Transverse colon (tissue), 4 donors: ENCODE measurements around the gene C6orf62. TPM values are rescaled to one million over a fixed set of nuclear protein-coding genes. Genes with fewer than 3 reads are reported as not detected.
"Not testable (repeated sequence)": the region's sequence is repeated elsewhere in the genome, so short reads cannot be mapped to it uniquely, and the experiment has no call there.

Experiments used
- DNase-seq: peaks from one replicate; pipeline ENCODE4 v3.0.0-alpha.2; 2019
- H3K27ac ChIP-seq, 4 donors: fragments of 200-600 bp; sonication (generic); 2 replicates each; pipeline ENCODE4 v1.5.1; 2016 to 2018; ENCODE audit warnings: inconsistent platforms in 4 of 4
- H3K27me3 ChIP-seq: fragments of 200-600 bp; sonication (generic); 2 replicates; pipeline ENCODE4 v1.5.1; 2017; ENCODE audit warnings: inconsistent platforms
- H3K36me3 ChIP-seq, 4 donors: fragments of 200-600 bp; sonication (generic); 2 replicates each; pipeline ENCODE4 v1.5.1; 2017 to 2019; ENCODE audit warnings: inconsistent platforms in 4 of 4
- H3K4me1 ChIP-seq, 4 donors: fragments of 200-600 bp; sonication (generic); 2 replicates each; pipeline ENCODE4 v1.5.1; 2017 to 2020; ENCODE audit warnings: inconsistent platforms in 4 of 4
- H3K4me3 ChIP-seq, 4 donors: fragments of 200-600 bp; sonication (generic); 1 replicate in 1 of 4; 2 replicates in 3 of 4; pipeline versions ENCODE4 v1.5.1 to v1.6.1; 2017 to 2019; ENCODE audit warnings: inconsistent platforms in 4 of 4
- H3K9me3 ChIP-seq, 2 donors: fragments of 200-600 bp; sonication (generic); 2 replicates each; pipeline ENCODE4 v1.5.1; 2017 to 2019; ENCODE audit warnings: inconsistent platforms in 2 of 2
- EP300 ChIP-seq: sonication (generic); formaldehyde crosslinking; IDR thresholded peaks from one replicate; pipeline ENCODE4 v1.6.1; 2017; ENCODE audit warnings: antibody characterized with exemption, low read depth
- POLR2A ChIP-seq: fragments of 450-650 bp; IDR thresholded peaks from one replicate; pipeline ENCODE4 v1.6.1; 2016; ENCODE audit warnings: antibody characterized with exemption, mild to moderate bottlenecking, moderate library complexity
- POLR2AphosphoS5 ChIP-seq, 3 donors: sonication (generic); formaldehyde crosslinking; IDR thresholded peaks; one replicate each; pipeline ENCODE4 v1.6.1; 2016; ENCODE audit warnings: antibody characterized with exemption in 3 of 3
- WGBS, 2 donors: methylation state at CpG; one replicate each; pipeline ENCODE4 v1.1.5; 2018; ENCODE audit warnings: low coverage in 1 of 2; 5-methylcytosine and 5-hydroxymethylcytosine counted together
- in situ Hi-C, 4 donors: fragments of 200-750 bp; cut with MboI; loops; one replicate each; pipeline versions ENCODE4 v1.15.0 to v1.15.1; 2017; ENCODE audit warnings: low sequenced_read_pairs in 3 of 4, low pct_ligation_motif_present in 1 of 4, low pct_unique_long_range_greater_than_20kb in 1 of 4
- intact Hi-C: fragments of 100-400 bp; cut with DNase I; formaldehyde crosslinking; loops from one replicate; pipeline ENCODE4 v1.15.1; 2023; ENCODE audit warnings: low total_unique reads
- total RNA-seq, 4 donors: library from RNA; depleted of rRNA; stranded (reverse); fragments of >200 nt; gene quantifications; one replicate each; pipeline ENCODE4 v1.1.0, GENCODE V29; 2016
- TF ChIP-seq, protein P1 (sequence below), 5 experiments: fragments of 200-600 bp in 3 of 5; fragments of 450-650 bp in 2 of 5; sonication (generic) in 3 of 5; IDR thresholded peaks; 1 replicate in 2 of 5; 2 replicates in 3 of 5; pipeline ENCODE4 v1.5.1; 2016 to 2017; ENCODE audit warnings: antibody characterized with exemption in 5 of 5, inconsistent platforms in 3 of 5, mild to moderate bottlenecking in 2 of 5, moderate library complexity in 1 of 5

The C6orf62 gene
- total RNA-seq, 4 donors from 2014 or later, result 29.9 to 64.3 (median 40.9) TPM

DNA sequence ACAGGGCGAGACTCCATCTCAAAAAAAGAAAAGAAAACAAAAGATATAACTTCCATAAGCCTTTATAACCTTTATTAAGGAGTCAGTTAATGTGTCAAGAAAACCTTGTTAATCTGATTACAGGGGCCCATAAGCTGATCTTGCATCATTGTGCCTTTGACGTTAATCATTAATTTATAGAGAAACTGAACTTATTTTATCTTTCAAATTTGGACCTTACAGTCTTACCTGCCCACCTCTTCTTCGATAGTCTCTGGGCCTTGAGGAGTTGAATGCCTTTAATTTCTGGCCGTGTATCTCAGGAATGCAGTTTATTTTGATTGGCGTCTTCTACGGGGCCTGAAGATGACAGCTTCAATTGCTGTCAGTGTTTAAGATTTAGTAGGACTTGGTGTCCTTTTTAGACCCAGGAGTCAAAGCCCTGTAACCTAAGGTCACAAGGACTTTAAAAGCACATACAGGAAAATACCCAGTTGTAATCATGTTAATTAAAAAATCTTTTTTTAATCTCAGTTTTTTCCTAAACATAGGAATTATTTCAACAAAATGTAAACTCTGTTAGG, 46.3 kb downstream of the C6orf62 start:
- TF ChIP-seq POLR2A (no peak), EP300 (no peak), POLR2AphosphoS5 (IDR thresholded peaks at IDR 0.05) (no peak)
- TF ChIP-seq, protein P1, sequence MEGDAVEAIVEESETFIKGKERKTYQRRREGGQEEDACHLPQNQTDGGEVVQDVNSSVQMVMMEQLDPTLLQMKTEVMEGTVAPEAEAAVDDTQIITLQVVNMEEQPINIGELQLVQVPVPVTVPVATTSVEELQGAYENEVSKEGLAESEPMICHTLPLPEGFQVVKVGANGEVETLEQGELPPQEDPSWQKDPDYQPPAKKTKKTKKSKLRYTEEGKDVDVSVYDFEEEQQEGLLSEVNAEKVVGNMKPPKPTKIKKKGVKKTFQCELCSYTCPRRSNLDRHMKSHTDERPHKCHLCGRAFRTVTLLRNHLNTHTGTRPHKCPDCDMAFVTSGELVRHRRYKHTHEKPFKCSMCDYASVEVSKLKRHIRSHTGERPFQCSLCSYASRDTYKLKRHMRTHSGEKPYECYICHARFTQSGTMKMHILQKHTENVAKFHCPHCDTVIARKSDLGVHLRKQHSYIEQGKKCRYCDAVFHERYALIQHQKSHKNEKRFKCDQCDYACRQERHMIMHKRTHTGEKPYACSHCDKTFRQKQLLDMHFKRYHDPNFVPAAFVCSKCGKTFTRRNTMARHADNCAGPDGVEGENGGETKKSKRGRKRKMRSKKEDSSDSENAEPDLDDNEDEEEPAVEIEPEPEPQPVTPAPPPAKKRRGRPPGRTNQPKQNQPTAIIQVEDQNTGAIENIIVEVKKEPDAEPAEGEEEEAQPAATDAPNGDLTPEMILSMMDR (IDR thresholded peaks at IDR 0.05), result no peak
- Histone ChIP-seq H3K4me3 (no peak overlapping the region), H3K9me3 (peaks cover 5 to 8% of the 10 kb centered on the region in 2 donors), H3K27ac (no peak overlapping the region), H3K4me1 (peaks cover 0 to 9% (median 8%) of the 10 kb centered on the region in 4 donors), H3K36me3 (no peaks in the 10 kb centered on the region), H3K27me3 (no peaks in the 10 kb centered on the region)
- 90 to 98% methylated on average over 5 to 6 of the region's 6 CpGs for WGBS, 2 donors
- DNase-seq, result no peak
- intact Hi-C loops, result no loop called here
- in situ Hi-C loops, result no loop called here

DNA sequence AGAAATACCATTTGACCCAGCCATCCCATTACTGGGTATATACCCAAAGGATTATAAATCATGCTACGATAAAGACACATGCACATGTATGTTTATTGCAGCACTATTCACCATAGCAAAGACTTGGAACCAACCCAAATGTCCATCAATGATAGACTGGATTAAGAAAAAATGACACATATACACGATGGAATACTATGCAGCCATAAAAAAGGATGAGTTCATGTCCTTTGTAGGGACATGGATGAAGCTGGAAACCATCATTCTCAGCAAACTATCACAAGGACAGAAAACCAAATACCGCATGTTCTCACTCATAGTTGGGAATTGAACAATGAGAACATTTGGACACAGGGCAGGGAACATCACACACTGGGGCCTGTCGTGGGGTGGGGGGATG, 47.9 kb downstream of the C6orf62 start:
- in situ Hi-C loops, DNase-seq, H3K9me3 ChIP-seq, intact Hi-C loops, H3K36me3 ChIP-seq, H3K27me3 ChIP-seq, H3K4me3 ChIP-seq, H3K27ac ChIP-seq: not testable (repeated sequence)
- 88 to 93% methylated on average over 2 to 4 of the region's 4 CpGs for WGBS, 2 donors
- H3K4me1 ChIP-seq, result peaks cover 0 to 12% (median 10%) of the 10 kb centered on the region in 4 donors

DNA sequence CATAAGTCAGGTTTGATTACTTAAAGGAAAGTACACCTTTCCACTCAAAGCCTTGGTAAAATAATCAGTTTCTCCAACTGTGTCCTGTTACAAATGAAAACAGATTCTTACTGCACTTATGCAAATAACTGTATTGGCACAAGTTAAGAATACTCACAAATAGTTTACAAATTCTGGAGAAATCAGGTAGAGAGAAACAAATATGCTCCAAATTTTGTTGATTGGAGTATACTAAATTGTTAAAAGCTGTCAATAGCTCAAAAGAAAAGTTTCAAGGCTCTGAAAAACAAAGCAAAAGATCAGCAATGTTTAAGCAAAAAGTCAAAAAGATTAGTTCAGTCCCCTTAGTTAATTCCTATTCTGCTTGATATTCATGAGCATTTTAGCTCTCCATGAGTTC, 48.5 kb downstream of the C6orf62 start:
- H3K27me3 ChIP-seq, H3K9me3 ChIP-seq, H3K27ac ChIP-seq, H3K36me3 ChIP-seq, in situ Hi-C loops, DNase-seq, intact Hi-C loops, H3K4me3 ChIP-seq: not testable (repeated sequence)
- H3K4me1 ChIP-seq, result peaks cover 0 to 16% (median 13%) of the 10 kb centered on the region in 4 donors

DNA sequence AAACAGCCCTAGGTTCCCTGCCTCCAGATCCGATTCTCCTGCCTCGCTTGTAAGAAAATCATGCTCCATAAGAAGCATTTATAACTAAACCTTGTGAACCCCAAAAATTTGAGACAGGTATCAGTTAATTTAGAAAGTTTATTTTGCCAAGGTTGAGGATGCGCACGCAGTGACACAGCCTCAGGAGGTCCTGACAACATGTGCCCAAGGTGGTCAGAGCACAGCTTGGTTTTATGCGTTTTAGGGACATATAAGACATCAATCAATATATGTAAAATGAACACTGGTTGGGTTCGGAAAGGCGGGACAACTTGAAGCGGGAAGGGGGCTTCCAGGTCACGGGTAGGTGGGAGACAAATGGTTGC, 50.0 kb downstream of the C6orf62 start:
- H3K9me3 ChIP-seq, result peaks cover 5 to 8% of the 10 kb centered on the region in 2 donors
- no peaks in the 10 kb centered on the region for H3K27me3 ChIP-seq
- WGBS, 2 donors, result 89 to 94% methylated on average over 5 to 9 of the region's 9 CpGs
- no peaks in the 10 kb centered on the region for H3K36me3 ChIP-seq
- no peak overlapping the region for H3K4me3 ChIP-seq
- intact Hi-C loops (no loop called here), in situ Hi-C loops (no loop called here)
- no peak for DNase-seq
- no peak overlapping the region for H3K27ac ChIP-seq
- TF ChIP-seq POLR2AphosphoS5 (IDR thresholded peaks at IDR 0.05), result no peak
- no peak for TF ChIP-seq EP300
- TF ChIP-seq, protein P1 (IDR thresholded peaks at IDR 0.05), result no peak
- TF ChIP-seq POLR2A, result no peak
- peaks cover 7 to 31% (median 20%) of the 10 kb centered on the region in 4 donors for H3K4me1 ChIP-seq

DNA sequence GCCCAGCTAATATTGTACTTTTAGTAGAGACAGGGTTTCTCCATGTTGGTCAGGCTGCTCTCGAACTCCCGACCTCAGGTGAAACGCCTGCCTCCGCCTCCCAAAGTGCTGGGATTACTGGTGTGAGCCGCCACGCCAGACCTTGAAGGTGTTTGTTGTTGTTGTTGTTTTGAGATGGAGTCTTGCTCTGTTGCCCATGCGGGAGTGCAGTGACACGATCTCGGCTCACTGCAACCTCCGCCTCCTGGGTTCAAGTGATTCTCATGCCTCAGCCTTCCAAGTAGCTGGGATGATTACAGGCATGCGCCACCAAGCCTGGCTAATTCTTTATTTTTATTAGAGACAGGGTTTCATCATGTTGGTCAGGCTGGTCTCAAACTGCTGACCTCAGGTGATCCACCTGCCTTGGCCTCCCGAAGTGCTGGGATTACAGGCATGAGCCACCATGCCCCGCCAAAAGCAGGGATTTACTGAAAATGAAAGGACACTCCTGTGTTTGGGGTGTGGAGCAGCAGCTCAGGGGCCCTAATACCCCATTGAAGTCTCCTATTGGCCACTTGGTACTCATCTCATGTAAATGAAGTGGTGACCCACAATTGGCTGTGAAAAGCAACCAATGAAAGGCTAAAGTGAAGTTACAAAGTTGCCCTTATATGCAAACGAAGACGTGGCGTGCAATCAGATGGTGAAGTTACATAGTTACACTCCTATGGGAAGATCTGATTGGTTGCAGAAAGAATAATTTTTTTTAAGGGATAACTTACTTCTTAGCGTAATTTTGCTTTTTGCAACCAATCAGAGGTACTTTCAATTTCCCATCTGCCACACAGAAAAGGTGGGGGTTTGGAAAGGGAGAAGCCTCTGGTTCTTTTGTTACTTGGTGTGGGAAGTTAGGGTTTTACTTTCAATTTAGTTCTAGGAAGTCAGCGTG, 50.6 kb downstream of the C6orf62 start:
- in situ Hi-C loops, intact Hi-C loops, DNase-seq, H3K27me3 ChIP-seq, H3K9me3 ChIP-seq, H3K36me3 ChIP-seq: not testable (repeated sequence)
- H3K4me3 ChIP-seq, result peak overlapping the region in 3 of 4 donors; percentile 50 to 75 (median 64)
- peak overlapping the region; percentile 92 to 97 (median 94) for H3K27ac ChIP-seq
- peaks cover 7 to 38% (median 25%) of the 10 kb centered on the region in 4 donors for H3K4me1 ChIP-seq
- whole genome bisulfite sequencing, 2 donors, result 93 to 94% methylated on average over 8 to 18 of the region's 18 CpGs
